GM18502 (cell line): ENCODE results near the gene FAM153A.
"Not testable (repeated sequence)": the region's sequence is repeated elsewhere in the genome, so short reads cannot be mapped to it uniquely, and the experiment has no call there.

Source experiments
- ATAC-seq: cut with Tn5 transposase; IDR thresholded peaks from one replicate; pipeline ENCODE4 v1.9.1; 2021; ENCODE audit warnings: mild to moderate bottlenecking; ENCODE audit not compliant: unreplicated experiment, poor library complexity

Gene FAM153A

DNA sequence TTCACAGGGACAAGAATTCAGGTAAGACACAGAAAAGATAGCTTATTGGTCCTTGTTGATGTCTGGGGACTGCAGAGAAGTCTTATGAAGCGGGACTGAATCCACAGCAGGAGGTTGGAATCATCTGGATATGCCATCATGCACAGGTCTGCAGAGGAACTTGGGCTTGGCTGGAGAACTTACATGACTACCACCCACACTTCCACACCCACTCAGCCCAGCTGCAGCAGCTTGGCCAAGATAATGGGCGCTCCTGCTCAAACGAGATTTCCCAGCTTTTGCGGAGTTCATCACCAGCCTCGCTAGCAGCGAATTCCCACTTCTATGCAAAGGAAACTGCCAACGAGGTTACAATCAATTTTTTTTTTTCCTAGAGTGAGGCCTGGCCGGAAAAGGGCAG, 21.7 kb downstream of the FAM153A start:
- not testable (repeated sequence) for ATAC-seq

- not testable (repeated sequence) for ATAC-seq
These were observed 35.3 kb downstream of the FAM153A start for GRCh38 chr5:177747354-177747753.

DNA sequence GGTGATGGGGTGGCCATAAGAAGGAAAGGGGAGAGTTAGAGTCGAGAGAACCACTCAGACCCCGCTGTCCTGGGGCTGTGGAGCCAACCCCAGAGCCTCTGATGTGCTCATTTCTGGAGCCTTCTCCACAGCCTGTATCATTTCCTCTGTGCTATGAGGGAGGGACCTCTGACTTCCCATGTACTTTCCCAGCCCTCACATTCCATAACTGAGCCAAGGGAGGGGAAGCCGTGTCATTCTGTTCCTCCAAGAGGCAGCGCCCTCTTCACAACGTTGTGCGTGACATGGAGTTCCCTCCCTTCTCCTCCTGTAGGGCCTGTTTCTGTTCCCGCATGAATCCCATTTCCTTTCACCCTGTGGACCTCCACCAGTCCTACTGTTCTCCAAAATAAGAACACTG, 57.8 kb downstream of the FAM153A start:
- ATAC-seq = not testable (repeated sequence)

DNA sequence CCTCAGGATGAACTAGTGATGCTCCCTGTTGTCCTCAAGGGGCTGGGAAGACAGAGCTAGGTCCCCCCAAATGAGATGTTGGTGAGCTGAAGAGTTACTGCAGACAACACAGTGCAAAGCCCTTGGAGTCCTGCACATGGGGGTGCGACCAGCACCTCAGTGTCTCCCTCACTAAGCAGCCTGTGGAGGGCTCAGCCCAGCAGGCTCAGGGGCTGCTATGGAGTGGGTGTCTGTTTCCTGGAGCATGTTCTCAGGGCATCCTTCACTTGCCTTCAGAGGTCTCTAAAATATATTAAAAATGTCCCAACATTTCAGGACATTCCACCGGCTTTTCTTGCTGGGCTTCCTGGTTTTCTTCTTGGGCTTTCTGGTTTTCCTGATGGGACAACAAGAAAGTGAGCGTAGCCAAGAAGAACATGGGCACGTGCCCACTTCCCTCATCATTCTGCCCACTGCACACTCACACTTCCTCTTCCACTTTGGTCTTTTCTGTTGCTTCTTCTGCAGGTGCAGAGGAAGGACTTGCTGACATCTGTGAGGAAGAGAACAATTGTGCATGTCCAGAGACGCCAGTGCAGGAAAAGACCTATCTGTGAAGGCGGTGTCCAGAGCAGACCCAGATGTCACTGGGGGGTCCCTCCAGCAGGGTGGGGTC, 58.7 kb downstream of the FAM153A start:
- ATAC-seq = not testable (repeated sequence)

DNA sequence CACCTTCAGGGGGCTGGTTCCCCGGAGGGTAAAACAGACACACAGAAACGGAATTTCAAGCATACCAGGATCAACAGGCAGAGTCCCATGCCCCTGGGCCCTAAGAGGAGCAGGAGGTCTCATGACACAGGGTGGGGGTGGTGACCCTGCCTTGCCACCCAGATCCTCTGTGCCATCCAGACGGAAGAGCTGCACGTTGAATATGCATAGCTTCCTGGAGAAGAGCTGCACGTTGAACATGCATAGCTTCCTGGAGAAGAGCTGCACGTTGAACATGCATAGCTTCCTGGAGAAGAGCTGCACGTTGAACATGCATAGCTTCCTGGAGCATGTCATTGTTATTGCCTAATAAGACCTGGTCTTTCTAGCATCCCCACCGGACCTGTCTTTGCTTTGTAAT, 59.9 kb downstream of the FAM153A start:
- ATAC-seq = not testable (repeated sequence)

DNA sequence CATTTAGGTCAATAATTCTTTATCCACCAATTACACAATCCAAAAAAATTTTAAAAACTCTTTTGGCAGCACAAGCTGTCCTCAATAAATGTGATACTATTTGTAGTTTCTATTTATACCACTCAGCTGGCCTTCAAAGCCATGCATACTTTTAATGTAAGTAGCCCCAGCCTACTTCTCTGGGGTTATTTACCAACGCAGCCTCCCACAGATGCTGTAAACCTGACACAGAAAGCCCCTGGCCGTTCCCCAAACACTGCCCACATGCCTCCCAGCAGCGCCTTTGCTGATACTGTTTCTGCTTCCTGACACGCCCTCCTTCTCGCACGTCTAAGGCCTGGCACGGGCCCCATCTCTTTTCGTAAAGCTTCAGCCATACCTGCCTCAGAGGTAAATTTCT, 62.7 kb downstream of the FAM153A start:
- not testable (repeated sequence) for ATAC-seq

GRCh38 chr5:177715423-177715822, 67.3 kb downstream of the FAM153A start:
- not testable (repeated sequence) for ATAC-seq

- not testable (repeated sequence) for ATAC-seq
These were observed 86.6 kb downstream of the FAM153A start for GRCh38 chr5:177696100-177696499.

GRCh38 chr5:177695356-177695930, 87.3 kb downstream of the FAM153A start:
- ATAC-seq = not testable (repeated sequence)

GRCh38 chr5:177694518-177694835, 88.2 kb downstream of the FAM153A start:
- not testable (repeated sequence) for ATAC-seq

DNA sequence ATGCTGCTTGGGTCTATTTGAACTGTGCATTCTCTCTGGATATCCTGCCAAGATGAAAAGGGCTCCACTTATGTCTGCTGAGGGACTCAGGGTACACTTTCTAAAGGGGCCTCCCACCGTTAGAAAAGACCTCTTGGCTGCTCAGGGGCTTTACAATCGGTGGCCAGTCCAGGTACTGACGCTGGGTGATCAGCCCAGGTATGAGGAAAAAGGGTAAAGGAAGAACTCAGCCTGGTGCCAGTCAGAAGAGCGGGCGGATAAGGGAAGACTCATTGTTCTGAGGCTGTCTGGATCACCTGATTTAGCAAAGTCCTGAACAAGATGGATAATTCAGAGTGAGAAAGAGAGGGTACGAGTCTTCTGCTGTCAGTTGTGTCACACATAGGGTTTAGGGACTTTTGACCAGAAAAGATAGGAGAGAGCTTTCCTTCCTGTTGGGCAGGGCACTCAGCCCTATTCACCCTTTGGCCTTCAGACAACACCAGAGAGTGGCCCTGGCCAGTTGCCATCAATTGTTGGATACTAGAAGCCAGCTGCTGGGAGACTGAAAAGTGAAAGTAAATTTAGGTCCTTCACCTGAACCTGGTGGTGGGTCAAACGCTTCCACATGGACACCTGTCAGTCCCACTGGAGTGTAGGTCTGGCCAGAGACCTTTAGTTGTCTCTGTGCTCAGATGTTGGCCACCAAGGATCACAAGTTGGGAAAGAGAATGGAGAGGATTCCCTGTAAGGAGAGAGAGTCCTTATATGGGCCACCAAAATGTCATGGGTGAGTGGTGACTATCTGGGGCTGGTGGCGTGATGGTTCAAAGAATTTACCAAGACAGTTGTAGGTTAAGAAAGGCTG, 88.8 kb downstream of the FAM153A start:
- not testable (repeated sequence) for ATAC-seq

DNA sequence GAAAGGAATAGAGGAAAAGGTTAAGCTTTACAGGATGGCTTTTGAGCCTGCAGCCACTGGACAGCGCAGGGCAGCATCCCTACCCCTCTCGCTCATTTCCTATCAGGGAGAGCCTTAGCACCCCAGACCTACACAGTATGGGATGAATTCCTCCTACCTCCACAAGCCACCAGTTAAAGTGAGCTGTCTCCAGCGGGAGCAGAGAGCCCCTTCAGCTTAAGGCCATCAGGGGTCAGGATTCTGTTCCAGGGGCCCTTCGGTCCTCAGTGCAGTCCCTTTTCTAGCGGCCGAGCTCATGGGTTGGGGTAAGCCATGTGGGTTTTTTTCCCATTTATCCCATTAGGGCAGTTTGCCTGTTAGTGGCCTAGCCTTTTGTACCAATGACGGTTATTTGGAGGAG, 89.7 kb downstream of the FAM153A start:
- not testable (repeated sequence) for ATAC-seq

DNA sequence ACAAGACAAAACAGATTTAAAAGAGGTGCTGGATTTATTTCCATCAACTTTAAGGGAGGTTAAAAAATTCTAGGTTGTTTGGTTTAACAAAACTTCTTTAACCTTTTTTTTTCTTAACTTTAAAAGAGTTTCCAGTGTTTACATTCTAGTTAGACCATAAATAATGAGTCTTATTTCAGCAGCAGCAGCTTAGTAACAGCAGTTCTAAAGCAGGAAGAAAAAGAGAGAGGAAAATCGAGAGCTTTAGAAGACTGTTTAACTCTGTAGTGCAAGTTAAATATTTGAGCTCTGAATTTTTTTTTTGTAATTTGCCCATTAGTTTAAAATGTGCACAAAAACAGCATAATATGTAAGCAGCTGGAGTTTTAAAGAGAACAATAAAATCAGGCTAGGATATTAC, 90.2 kb downstream of the FAM153A start:
- not testable (repeated sequence) for ATAC-seq

DNA sequence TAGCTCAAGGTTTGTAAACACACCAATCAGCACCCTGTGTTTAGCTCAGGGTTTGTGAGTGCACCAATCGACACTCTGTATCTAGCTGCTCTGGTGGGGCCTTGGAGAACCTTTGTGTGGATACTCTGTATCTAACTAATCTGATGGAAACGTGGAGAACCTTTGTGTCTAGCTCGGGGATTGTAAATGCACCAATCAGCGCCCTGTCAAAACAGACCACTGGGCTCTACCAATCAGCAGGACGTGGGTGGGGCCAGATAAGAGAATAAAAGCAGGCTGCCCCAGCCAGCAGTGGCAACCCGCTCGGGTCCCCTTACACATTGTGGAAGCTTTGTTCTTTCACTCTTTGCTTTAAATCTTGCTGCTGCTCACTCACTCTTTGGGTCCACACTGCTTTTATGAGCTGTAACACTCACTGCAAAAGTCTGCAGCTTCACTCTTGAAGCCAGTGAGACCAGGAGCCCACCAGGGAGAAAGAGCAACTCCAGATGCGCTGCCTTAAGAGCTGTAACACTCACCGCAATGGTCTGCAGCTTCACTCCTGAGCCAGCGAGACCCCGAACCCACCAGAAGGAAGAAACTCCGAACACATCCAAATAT, 93.6 kb downstream of the FAM153A start:
- not testable (repeated sequence) for ATAC-seq

GRCh38 chr5:177688091-177688490, 94.6 kb downstream of the FAM153A start:
- not testable (repeated sequence) for ATAC-seq

DNA sequence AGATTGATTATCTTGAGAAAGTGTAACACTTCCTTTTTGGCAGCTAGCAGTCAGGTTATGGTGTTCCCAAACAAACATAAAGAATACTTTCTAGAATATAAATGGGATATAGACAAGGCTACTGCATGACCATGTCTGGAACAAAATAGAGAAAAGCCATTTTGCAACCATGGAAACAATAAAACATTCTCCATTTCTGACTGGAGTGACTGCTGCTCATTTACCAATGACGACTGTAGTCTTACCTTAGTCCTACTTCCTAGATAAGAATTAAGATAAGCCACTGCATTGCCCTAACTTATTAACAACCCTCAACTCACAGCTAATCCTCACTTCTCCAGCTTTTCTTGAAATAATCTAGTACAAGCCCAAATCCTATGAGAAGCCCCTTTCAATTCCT, 100.8 kb downstream of the FAM153A start:
- not testable (repeated sequence) for ATAC-seq
